ENCODE results near the gene NUDT14.

DNA sequence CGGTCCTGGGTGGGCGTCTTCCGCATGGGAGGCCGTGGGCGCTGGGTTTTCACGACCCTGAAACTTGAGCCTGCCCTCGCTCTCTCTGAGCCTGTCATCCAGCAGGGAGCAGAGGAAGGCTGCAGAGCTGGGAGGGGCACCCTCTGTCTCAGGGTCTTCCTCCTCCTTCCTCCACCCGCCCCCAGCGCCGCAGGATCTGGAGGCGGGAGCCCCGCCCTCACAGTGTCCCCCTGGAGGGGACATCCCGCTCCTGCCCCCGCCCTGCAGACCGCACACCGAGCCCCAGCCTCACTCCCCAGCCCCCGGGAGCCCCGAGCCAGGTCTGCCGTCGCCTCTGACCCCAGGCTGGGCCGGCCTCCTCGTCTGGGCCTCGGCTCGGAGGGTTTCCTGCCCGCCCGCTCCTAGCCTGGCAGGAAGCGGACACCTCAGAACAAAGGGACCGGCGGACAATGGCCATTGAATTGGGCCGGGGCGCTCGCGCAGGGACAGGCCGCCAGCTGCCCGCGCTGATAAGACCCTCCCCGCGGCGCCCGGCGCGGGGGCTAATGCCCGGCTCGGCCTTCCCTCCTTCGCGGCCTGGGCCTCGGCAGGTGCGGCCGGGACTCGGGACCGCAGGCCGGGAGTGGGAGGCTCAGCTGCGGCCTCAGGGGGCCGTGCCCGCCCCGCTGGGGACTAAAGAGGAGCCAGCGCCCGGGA is 15.3 kb upstream of the NUDT14 start:
- TF ChIP-seq, protein P1, sequence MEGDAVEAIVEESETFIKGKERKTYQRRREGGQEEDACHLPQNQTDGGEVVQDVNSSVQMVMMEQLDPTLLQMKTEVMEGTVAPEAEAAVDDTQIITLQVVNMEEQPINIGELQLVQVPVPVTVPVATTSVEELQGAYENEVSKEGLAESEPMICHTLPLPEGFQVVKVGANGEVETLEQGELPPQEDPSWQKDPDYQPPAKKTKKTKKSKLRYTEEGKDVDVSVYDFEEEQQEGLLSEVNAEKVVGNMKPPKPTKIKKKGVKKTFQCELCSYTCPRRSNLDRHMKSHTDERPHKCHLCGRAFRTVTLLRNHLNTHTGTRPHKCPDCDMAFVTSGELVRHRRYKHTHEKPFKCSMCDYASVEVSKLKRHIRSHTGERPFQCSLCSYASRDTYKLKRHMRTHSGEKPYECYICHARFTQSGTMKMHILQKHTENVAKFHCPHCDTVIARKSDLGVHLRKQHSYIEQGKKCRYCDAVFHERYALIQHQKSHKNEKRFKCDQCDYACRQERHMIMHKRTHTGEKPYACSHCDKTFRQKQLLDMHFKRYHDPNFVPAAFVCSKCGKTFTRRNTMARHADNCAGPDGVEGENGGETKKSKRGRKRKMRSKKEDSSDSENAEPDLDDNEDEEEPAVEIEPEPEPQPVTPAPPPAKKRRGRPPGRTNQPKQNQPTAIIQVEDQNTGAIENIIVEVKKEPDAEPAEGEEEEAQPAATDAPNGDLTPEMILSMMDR (IDR thresholded peaks at IDR 0.05; ENCODE audit: low read depth, low read length): no peak
- TF ChIP-seq, protein P2, sequence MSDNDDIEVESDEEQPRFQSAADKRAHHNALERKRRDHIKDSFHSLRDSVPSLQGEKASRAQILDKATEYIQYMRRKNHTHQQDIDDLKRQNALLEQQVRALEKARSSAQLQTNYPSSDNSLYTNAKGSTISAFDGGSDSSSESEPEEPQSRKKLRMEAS (IDR thresholded peaks at IDR 0.05; ENCODE audit: low read depth, low read length): no peak

Data from NB4 (cell line).